Measurements from ENCODE around the gene TRPV5.

The TRPV5 gene

DNA sequence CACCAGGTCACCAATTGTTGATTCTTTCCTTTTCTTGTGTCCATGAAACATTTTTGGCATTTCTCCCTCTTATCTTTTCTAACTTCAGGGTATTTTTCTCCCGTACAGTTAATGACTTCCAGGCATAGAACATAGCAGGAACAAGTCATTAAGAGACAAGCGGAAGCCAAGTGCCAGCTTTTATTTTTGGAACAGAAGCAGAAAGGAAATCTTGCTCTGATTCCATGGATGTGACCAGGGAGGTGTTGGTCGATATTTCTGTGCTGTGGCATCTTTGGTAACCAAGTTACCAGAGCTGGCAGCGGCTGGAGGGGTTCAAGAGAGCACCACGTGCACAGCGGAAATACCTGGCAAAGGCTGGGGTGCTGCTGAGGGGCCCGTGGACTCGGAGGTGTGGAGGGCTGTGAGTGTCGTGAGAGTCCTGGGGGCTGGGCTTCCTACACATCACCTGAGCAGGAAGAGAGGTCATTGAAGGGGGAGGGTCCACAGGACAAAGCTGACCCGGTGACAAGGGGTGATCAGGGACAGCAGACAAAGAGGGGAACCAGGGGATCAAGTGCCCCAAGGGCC is 7.5 kb upstream of the TRPV5 start:
- no peak for DNase-seq (ENCODE audit: low read depth)

- DNase-seq (ENCODE audit: low read depth) = no peak
These were observed 5.8 kb upstream of the TRPV5 start, which contains the start of gene LLCFC1 for GRCh38 chr7:142939226-142939910. LLCFC1 (plus strand) TSS chr7:142939484; CDS start chr7:142939622, 138 bp downstream.

- DNase-seq (ENCODE audit: low read depth) = no peak
These were observed 5.1 kb upstream of the TRPV5 start for GRCh38 chr7:142938611-142939010.

DNA sequence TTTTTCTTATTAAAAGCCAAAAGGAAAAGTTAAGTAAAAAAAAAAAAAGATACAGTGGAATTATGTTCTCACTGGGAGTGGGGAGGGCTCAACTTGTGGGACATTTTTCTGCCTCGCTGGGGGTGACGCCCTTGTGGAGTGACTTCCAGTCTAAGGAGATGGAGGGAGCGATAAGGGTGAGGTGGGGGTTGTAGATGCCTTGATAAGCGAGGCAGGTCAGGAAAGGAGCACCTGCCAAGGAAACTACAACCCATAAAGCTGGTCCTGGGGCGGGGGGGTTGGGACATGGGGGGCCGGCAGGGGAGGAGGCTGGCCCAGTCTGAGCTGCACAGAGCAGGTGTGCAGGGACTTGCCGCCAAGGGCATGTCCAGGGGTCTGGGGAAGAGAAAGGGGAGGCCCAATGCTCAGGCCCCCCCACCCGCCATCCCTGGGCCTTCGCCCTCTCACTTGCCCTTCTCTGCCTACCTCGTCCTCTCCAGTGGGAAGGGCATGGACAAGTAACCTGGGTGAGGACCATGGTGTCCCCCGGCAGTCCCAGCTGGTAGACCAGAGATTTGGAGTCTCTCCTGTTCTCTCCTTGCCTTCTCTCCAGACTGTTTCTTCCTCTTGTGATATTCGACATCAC is 2.5 kb upstream of the TRPV5 start:
- DNase-seq (ENCODE audit: low read depth) = no peak

GRCh38 chr7:142934056-142934455 is 510 bp upstream of the TRPV5 start:
- DNase-seq (ENCODE audit: low read depth) = no peak

GRCh38 chr7:142933092-142933475 is 462 bp downstream of the TRPV5 start:
- no peak for DNase-seq (ENCODE audit: low read depth)

GRCh38 chr7:142932386-142933091 is 1.0 kb downstream of the TRPV5 start:
- no peak for DNase-seq (ENCODE audit: low read depth)

DNA sequence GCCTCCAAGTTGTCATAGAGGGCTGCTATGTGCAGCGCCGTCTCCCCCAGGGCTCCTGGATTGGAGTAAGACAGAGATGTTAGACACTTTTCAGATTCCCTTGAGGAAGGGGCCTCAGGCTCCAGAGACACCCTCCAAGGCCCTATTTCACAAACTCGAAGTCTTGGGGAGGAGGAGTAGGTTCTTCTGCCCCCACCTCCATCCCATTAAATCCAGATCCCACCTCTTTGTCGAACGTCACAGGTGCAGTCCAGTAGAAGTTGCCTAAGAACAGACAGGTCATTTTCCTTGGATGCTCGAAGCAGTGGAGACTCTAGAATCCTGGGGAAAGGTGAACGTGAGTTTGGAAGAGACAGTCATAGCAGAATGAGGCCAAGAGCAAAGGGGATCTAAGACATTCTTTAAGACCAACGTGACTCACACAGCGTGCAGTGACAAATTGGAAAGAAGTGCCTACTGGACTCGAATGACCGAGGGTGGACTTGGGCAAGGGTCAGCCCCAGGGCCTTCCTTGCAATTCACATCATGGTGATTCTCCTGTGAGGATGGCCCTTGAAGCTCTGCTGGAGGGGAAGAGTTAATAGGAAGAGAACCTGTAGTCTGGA is 3.3 kb downstream of the TRPV5 start:
- DNase-seq (ENCODE audit: low read depth) = no peak

DNA sequence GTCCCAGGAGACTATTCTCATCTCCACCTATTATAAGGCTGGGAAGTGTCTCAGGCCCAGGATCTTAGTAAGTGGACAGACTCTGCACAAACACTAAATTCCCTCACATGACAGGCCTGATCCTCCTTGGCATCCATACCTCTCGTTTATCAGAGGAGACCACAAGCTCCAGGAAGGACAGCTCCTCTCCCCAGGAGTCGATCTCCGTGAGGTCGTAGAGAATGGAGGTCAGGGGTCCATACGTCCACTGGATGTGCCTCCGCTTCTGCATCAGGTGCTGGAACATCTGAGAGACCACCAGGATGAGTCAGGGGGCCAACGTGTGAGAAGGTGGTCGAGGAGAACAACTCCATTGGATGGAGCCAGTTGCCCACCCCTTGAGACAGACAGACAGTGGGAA is 5.6 kb downstream of the TRPV5 start:
- no peak for DNase-seq (ENCODE audit: low read depth)

GRCh38 chr7:142927085-142927745 is 6.3 kb downstream of the TRPV5 start:
- DNase-seq (ENCODE audit: low read depth) = no peak

GRCh38 chr7:142925413-142925812 is 8.1 kb downstream of the TRPV5 start:
- no peak for DNase-seq (ENCODE audit: low read depth)

DNA sequence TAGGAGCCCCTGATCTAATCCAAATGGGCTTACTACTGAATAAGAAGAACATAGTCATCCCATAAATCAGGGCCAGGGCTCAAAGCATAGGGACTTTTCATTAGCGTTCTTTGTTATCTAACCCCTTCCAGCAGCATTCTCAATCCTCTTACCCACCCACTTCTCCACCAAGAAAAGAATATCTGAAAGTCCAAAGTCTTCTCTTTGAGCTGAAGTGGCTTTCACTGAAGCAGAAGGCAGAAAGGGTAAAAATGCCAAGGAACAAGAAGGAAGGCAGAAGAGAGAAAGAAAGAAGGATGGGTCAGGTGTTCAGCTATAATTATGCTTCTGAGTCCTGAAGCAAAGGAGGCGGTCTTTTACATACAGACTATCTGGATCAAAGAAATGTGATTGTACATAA is 10.2 kb downstream of the TRPV5 start:
- no peak for DNase-seq (ENCODE audit: low read depth)

GRCh38 chr7:142919656-142920055 is 13.9 kb downstream of the TRPV5 start:
- no peak for DNase-seq (ENCODE audit: low read depth)

- DNase-seq (ENCODE audit: low read depth) = no peak
These were observed 14.6 kb downstream of the TRPV5 start for GRCh38 chr7:142918901-142919300.

GRCh38 chr7:142917447-142917846 is 16.1 kb downstream of the TRPV5 start:
- no peak for DNase-seq (ENCODE audit: low read depth)

- no peak for DNase-seq (ENCODE audit: low read depth)
These were observed 17.0 kb downstream of the TRPV5 start for GRCh38 chr7:142916508-142916907.

DNA sequence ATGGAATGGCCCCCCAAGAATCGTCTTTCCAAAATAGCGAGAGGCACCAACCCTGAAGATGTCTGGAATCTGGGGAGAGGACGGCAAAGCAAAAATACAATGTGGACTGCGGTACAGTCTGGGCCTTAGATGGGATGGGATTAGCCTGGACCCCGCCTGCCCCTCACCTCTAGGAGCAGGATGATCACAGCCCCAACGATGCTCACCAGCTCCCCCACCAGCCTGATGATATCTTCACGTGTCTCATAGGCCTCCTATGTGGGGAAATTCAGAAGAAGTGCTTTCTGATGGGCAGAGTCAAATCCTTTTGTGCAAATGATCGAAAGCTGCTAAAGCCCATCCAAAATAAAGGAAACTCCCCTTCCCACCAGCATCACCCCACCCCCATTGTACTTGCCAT is 18.2 kb downstream of the TRPV5 start:
- no peak for DNase-seq (ENCODE audit: low read depth)

- DNase-seq (ENCODE audit: low read depth) = no peak
These were observed 19.4 kb downstream of the TRPV5 start for GRCh38 chr7:142914121-142914520.

DNA sequence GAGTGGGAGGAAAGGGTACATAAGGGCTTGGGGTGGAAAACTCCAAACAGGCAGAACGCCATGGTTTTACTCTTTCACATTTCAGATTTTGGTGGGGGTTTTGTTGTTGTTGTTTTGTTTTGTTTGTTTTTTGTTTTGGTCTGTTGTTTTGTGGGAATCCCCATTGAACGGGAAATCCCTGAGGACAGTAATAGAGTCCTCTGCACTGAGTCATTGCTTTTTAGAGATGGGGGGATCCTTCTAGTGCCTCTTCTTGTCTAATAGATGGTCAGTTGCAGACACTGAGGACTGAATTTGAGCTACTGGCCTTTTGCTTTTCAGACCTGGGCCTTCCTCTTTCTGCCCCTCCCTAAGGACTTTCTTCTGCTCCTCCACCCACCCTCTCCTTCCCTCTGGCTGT is 20.0 kb downstream of the TRPV5 start:
- DNase-seq (ENCODE audit: low read depth) = no peak

DNA sequence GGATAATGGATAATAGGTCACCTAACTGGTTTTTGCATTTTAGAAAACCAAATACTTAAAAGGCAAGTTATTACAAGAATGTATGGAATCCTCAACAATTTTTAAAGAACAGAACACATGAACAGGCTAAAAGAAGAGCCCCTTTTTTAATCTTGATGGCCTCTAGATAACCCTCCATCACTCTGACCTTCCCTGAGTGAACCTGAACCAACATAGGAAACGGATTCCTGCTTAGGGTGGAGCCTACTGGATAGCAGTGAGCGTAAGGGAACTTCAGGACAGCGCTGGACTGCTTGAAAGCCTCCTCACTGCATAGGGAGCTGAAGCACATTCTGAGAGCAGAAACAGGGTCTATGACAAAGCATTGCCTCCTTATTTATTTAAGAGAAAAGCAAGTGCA is 20.5 kb downstream of the TRPV5 start:
- no peak for DNase-seq (ENCODE audit: low read depth)

- DNase-seq (ENCODE audit: low read depth) = no peak
These were observed 23.1 kb downstream of the TRPV5 start for GRCh38 chr7:142910481-142910880.

DNA sequence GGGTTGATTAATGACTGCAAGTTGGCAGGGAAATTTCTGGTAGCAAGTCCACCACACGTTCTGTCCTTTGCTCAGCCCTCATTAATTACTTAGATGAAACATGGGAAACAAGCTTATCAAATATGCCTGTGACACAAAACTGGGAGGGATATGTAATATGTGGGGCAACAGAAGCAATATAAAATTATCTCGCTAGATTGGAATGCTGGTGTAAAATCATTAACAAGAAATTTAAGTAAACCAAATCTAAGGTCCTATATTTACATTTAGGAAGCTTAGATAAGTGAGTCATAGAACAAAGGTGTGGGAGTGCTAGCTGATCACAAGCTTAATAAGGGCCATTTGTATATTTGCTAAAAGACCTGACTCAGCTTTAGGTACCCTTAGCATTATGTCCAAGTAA is 23.5 kb downstream of the TRPV5 start:
- no peak for DNase-seq (ENCODE audit: low read depth)
